HL-60 (cell line): ENCODE results near the gene DLG3.

Experiments
- CTCF ChIP-seq: IDR thresholded peaks from one replicate; pipeline ENCODE4 v1.5.1; 2011; ENCODE audit warnings: low read length, control low read depth, inconsistent platforms; ENCODE audit not compliant: insufficient read depth
- POLR2AphosphoS5 ChIP-seq: IDR thresholded peaks from 2 replicates; pipeline ENCODE4 v1.6.1; 2012; ENCODE audit warnings: low read depth
- REST ChIP-seq: IDR thresholded peaks from 2 replicates; pipeline ENCODE4 v1.6.1; 2012; ENCODE audit warnings: low read depth; ENCODE audit not compliant: insufficient replicate concordance

- TF ChIP-seq CTCF (no peak), POLR2AphosphoS5 (no peak), REST (no peak)
Measured at GRCh38 chrX:70509078-70509477, 64.4 kb downstream of the DLG3 start.
